ENCODE measurements around the gene SPTBN5. TPM values are rescaled to one million over a fixed set of nuclear protein-coding genes. Genes with fewer than 3 reads are reported as not detected.

SPTBN5 gene
- total RNA-seq, 1 experiment from 2014 or later: 1.1 TPM

GRCh38 chr15:41866263-41866703, 27.6 kb downstream of the SPTBN5 start:
- no peak for DNase-seq (ENCODE audit: low read depth)

DNA sequence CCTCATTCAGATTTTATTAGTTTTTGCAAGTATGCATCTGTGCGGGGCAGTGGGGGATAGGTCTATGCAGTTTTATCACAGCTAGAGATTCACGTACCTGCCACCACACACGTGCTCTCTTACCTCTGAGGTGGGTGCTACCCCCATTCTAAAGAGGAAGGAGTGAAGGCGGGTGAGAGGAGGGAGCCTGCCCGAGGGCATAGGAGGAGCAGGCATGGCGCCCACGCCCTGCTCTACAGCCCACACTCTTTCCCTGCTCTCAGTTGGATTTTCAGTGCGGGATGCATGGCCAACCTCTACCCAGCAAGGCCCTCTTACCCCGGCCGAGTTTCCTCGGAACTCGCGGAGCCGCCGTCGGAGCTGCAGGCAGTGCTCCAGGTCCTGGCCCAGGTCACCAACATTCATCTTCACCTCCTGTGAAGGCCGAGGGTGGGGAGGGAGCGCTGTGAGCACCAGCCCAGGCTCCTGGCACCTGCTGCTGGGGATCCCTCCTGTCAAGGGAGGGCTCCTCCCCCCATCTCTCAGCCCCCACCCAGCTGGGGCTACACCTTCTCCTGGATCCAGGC, 28.3 kb downstream of the SPTBN5 start:
- DNase-seq (ENCODE audit: low read depth): no peak

DNA sequence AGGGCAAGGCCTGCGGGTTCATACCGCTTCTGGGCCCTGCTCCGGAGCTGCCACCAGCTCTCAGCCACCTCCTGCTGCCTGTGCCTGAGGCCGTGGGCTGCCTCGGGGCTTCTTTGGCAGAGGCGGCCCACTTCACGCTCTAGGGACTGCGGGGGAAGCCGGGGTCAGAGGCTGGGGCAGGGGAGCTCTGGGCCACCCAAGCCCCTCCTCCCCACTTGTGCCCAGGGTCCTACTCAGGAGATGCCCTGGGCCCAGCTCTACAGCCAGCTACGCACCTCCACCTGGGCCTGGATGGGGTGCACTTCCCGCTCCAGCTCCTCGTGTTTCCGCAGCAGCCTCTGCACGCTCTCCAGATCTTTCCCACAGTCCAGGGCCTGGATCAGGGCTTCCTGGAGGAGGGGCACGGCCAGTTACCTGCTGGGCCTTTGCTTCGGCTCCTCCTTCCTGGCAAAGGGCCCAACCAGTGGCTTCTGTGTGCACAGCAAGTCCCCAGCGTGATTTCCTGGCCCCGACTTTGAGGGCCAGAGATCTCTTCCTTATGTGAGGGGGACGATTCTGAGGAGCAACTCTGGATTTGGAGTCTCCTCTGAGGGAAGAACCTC, 31.2 kb downstream of the SPTBN5 start:
- no peak for DNase-seq (ENCODE audit: low read depth)

- no peak for DNase-seq (ENCODE audit: low read depth)
Observed at GRCh38 chr15:41861736-41862356, 32.0 kb downstream of the SPTBN5 start.

- DNase-seq (ENCODE audit: low read depth): no peak
Observed at GRCh38 chr15:41860049-41860828, 33.6 kb downstream of the SPTBN5 start.

DNA sequence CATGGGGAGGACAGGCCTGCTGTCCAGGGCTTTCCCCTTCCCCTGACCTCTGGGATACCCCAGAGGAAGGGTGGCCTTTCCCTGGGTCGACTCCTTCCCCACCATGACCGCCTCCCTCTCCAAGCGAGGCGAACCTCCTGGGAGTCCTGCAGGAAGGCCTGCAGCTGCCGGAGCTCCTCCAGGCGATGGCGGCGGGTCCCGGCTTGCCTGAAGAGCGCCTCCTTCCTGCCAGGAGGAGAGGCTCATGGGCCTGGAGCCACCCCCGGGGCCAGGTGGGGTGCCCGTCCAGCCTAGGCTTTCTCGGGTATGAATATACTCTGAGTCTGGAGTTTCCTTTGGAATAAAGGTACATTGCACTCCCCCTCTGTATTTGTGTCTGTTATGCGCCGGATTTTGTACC, 35.1 kb downstream of the SPTBN5 start:
- no peak for DNase-seq (ENCODE audit: low read depth)

- no peak for DNase-seq (ENCODE audit: low read depth)
Observed at GRCh38 chr15:41857316-41857715, 36.5 kb downstream of the SPTBN5 start.

DNA sequence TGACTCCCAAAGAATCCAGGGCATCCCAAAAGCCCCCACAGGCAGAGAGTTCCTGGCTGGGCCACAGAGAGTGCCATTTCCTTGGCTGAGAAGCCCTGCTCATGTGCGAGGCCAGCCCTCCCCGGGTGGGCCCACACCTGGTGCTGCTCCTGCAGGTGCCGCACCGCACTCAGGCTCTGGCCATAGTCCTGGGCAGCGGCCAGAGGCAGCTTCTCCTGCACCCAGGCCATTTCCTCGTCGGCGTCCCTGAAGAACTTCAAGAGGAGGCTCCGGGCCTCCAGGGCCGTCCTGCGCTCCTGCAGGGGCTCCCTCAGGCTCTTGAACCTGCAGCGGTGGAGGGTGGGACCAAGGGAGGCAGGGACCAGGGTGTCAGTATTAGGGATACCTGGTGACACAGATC, 37.1 kb downstream of the SPTBN5 start:
- DNase-seq (ENCODE audit: low read depth): no peak

DNA sequence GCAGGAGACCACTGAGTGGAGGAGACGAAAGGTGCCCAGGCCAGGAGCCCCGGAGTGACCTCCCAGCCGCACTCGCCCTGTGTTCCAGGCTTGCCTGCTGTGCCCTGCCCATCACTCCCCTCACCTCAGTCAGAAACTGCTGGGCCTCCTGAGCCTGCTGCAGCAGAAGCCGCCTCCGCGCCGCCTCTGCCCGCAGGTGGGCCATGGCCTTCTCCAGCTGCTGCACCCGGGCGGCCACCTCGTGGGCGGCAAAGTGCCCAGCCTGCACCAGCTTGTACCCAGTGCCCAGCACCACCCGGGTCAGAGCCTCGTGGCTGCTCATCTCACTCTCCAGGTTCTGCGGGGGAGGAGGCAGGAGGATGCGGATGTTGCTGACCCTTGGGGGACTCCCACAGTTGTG, 37.6 kb downstream of the SPTBN5 start:
- DNase-seq (ENCODE audit: low read depth): no peak

GRCh38 chr15:41855261-41855961, 38.4 kb downstream of the SPTBN5 start:
- no peak for DNase-seq (ENCODE audit: low read depth)

DNA sequence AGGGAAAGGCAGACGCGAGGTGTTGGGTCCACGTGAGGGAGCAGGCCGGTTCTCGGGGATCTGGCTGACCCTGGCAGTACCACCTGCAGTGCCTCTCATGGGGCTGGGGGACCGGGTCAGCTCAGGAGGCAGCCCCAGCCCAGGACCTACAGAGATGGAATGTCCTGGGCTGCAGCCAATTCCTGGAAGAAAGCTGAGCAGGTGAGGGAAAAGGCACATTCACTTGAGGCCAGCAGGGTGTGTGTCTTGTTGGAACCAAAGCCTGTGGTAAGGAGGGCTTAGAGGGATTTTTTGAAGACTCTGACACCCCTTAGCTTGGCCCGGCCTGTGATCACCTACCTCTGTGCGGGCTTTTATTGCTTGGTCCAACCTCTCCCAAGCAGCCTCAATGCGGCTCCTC, 39.4 kb downstream of the SPTBN5 start:
- no peak for DNase-seq (ENCODE audit: low read depth)

DNA sequence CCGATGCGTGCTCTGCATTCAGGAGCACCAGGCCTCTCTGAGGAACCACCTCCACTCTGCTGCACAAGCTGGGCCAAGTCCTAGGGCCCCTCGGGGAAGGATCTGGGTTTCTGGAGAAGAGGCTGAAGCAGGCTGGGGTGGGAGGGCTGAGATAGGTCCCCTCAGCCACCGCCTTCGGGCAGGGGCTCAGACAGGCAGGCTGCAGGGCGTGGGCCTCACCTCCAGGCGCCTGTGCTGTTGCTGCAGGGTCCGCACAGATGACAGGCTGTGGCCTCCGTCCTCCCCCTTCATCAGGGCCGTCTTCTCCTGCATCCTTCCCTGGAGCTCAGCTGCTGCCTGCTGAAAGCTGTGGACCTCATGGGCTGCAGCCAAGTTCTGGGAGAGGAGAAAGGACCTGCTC, 40.0 kb downstream of the SPTBN5 start:
- no peak for DNase-seq (ENCODE audit: low read depth)

DNA sequence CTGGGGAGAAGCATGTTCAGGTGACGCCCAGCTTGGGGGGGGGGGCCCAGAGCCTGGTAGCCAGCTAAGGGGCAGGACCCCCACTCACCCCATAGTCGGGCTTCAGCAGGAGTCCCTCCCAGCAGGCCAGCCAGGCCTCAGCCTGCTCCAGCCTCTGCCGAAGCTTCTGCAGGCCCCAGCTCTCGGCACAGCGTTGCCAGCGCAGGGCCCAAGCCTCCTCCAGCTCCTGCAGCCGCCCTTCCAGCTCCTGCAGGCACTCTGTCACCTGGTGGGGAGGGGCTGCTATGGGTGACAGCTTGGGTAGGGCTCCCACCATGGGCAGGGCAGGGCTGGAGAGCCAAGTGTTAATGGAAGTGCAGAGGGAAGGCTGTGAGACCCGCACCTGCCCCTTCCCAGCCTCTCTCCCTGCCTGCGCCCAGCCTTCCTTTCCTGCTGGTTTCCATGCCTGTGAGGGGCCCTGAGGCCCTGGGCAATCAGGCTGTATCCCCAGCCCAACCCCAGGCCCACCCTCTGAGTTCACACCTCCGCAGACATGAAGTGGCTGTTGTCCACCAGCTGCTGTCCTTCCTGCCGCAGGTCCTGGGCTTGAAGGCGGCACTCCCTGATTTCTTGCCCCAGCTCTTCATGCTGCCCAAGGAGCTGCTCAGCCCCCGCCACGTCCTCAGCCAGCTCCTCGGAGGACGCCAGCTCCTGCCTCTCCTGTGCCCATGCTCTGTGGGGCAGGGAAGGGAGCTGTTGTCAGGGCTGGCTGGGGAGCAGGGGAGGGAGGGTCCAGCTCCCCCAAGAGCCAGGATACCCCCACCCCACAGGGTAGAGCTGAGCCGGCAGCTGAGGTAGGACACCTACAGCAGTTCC, 40.9 kb downstream of the SPTBN5 start:
- no peak for DNase-seq (ENCODE audit: low read depth)

- DNase-seq (ENCODE audit: low read depth): no peak
Observed at GRCh38 chr15:41851755-41852370, 42.0 kb downstream of the SPTBN5 start.

DNA sequence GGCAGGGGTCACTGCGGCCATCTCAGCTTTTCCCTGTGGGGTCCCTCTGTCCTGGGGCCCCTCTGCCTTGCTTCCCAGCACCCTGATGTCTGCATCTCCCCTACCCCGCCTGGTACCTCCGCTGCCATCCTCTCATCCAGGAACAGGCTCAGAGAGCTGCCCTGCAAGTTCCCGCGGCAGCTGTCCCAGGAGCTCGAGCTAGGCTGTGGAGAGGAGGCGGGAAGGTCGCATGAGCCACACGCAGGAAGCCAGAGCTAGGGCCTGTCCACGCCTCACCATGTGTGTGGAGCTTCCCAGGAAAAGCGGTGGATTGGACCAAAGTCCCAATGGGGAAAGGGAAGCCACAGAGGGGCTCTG, 42.7 kb downstream of the SPTBN5 start:
- no peak for DNase-seq (ENCODE audit: low read depth)

DNA sequence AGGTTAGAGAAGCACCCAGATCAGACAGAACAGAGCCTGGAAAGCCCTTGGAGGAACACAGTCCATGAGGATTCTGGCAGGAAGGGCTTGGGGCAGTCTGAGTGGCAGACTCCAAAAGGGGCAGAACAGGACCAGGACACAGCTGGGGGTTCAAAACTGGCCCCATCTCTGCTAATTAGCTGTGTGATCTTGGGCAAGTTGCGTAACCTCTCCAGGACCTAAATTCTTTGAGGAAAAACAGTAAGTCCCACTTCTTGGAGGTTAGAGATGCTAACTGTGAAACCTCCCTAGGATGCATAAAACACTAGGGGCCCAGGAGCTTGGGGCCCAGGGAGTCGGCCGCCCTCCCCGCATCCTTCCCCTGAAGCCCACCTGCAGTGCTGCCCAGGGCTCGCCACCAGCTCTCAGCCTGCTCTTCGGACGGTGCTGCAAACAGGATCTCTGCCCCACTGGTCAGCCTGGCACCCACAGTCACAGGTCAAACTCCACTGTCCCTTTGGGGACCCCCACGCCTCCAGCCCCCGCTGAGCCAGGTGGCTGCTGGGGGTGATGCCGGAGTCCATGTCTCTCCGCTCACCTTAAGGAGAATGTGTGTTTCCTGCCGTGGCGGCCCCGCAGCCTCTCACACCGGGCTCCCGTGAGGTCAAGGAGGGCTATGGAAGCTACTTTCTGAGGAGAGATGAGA, 43.2 kb downstream of the SPTBN5 start:
- DNase-seq (ENCODE audit: low read depth): no peak

GRCh38 chr15:41849861-41850260, 44.0 kb downstream of the SPTBN5 start:
- DNase-seq (ENCODE audit: low read depth): no peak

GRCh38 chr15:41849204-41849603, 44.6 kb downstream of the SPTBN5 start:
- no peak for DNase-seq (ENCODE audit: low read depth)

GRCh38 chr15:41848631-41849030, 45.2 kb downstream of the SPTBN5 start:
- DNase-seq (ENCODE audit: low read depth): no peak

GRCh38 chr15:41847981-41848380, 45.9 kb downstream of the SPTBN5 start:
- no peak for DNase-seq (ENCODE audit: low read depth)
